ENCODE data around the gene MED27. TPM values are rescaled to one million over a fixed set of nuclear protein-coding genes. Genes with fewer than 3 reads are reported as not detected.
"Not testable (repeated sequence)": the region's sequence is repeated elsewhere in the genome, so short reads cannot be mapped to it uniquely, and the experiment has no call there.

The MED27 gene
- total RNA-seq, 1 experiment from 2014 or later = 38.9 TPM

DNA sequence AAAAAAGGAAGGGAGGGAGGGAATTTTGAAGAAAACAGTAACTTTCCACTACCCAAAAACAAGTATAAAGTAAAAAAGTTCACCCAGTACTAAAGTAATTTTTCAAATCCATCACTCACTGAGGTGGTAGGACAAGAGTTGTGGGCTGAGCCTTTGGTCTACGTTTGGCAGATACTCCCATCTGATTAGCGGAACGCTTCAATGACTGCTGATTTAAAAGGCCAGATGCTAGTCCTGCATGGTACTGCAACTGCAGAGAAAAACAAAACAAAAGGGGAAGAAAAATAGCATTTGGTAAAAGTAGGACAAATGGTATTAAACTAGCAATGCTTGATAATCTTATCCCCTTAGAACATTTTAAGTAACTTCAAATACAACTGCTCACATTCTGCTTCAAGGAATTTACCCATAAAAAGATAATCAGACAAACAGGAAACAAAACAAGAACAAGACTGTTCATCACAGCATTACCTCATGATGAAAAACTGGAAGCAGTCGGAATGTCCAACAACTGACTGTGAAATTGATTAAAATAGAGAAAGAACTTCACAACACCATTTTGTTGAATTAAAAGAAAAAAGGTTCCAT lies 65.4 kb downstream of the MED27 start:
- Histone ChIP-seq H3K9me3 (no peaks in the 10 kb centered on the region), H3K27me3 (no peaks in the 10 kb centered on the region), H3K36me3 (no peaks in the 10 kb centered on the region; the same call in 1 of the 2 replicates), H3K4me3 (no peak overlapping the region)
- no peak for DNase-seq

DNA sequence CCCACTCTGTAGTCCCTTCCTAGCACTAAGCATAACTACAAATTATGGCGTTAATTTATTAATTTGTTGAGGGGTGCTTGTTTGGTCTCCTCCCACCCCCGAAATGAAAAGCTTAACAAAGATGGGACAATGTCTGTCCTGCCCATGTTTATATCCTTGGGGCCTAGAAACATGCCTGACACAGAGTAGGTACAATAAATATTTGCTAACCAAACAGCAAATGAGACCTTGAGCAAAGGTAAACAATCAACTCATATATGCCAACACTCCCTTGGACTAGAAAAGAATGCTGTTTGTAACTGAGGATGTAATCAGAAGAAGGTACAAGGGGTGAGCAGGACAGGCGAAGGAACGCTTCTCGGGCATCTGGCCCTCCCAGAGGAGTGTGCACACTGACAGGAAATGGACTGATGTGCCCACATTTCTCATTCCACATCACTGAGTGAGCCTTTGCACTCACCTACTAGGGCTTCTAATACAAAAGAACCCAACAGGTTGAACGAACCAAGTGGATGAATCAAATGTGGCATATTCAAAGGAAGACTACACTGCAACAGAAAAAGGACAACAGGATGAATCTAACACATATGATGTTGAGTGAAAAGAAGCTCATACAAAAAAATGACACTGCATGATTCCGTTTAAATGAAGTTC lies 66.8 kb downstream of the MED27 start:
- no peaks in the 10 kb centered on the region; the same call in 1 of the 2 replicates for H3K36me3 ChIP-seq
- H3K27me3 ChIP-seq = no peaks in the 10 kb centered on the region
- no peak overlapping the region for H3K4me3 ChIP-seq
- no peaks in the 10 kb centered on the region for H3K9me3 ChIP-seq
- DNase-seq = no peak

DNA sequence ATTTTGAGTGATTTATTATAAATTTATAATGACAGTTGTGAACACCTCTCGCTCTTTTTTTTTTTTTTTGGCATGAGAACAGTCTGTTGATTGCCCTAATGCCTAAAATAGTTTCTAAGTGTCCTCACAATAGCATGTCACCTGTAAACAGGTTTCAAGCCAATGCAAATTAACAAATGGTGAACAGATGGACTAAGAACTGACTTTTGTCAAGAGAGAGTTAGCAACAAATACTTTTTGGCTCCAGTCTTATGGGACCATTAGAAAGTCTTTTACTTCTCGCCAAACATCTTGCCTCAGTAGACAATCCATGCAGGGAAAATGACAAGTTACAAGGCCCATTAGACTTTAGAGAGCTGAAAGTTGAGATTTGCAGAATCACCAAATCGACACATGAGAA lies 67.8 kb downstream of the MED27 start:
- Histone ChIP-seq H3K36me3 (no peaks in the 10 kb centered on the region; the same call in 1 of the 2 replicates), H3K4me3 (no peak overlapping the region), H3K27me3 (no peaks in the 10 kb centered on the region), H3K9me3 (no peaks in the 10 kb centered on the region)
- DNase-seq = no peak

DNA sequence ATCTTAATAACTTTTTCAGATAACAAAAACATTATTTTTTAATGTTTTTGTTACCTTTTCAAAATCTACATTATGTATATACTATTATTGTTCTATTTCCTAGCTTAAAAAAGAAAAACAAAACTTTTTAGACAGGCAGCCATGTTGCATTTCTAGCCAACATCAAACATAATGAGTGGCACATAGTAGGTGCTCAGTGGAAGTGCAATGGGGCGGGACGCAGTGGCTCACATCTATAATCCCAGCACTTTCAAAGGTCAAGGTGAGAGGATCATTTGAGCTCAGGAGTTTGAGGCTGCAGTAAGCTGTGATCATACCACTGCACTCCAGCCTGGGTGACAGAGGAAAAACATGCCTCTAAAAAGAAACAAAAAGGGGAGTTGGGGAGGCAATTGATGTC lies 68.4 kb downstream of the MED27 start:
- H3K9me3 ChIP-seq = no peaks in the 10 kb centered on the region
- H3K27me3 ChIP-seq = no peaks in the 10 kb centered on the region
- H3K36me3 ChIP-seq = no peaks in the 10 kb centered on the region; the same call in 1 of the 2 replicates
- no peak for DNase-seq
- no peak overlapping the region for H3K4me3 ChIP-seq

DNA sequence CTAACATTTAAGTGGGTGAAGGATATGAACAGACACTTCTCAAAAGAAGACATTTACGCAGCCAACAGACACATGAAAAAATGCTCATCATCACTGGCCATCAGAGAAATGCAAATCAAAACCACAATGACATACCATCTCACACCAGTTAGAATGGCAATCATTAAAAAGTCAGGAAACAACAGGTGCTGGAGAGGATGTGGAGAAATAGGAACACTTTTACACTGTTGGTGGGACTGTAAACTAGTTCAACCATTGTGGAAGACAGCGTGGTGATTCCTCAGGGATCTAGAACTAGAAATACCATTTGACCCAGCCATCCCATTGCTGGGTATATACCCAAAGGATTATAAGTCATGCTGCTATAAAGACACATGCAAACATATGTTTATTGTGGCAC lies 69.5 kb downstream of the MED27 start:
- not testable (repeated sequence) for H3K9me3 ChIP-seq, H3K4me3 ChIP-seq, DNase-seq, H3K36me3 ChIP-seq, H3K27me3 ChIP-seq

DNA sequence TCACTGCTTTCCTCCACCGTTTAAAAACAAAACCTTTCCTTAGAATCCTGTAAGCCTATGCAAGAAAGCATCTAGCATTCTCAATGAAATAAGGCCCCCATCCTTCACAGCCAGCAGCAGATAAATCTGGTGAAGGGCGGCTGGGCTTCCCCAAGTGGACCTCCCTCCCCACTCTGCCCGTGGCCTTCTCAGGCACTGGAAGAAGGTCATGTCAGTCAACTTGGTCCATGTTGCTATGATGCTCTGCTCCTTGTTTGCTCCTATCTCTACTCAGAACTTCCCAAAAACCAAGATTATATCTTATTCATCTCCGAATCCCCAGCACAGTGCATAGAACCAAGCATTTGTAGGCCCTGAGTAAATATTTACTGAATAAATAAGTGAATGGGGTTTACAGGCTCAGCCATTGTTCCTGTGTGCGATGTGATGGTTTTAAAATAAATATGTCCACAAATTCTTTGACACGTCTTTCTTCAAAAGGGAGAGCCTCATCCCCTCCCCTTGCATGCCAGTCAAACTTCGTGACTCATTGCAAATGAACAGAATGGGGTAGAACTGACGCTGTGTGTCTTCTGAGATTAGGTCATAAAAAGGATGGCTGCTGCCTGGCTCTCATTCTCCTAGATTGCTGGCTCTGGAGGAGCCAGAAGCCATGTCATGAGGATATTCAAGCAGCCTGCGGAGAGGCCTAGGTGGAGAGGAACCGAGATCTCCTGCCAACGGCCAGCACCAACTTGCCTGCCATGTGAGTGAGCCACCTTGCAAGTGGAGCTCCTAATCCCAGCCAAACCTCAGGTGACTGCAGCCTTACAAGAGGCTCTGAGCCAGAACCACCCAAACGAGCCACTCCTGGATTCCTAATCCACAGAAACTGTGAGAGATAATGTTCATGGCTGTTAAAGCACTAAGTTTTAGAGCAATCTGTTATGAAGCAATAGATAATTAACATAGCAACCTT lies 70.5 kb downstream of the MED27 start:
- Histone ChIP-seq H3K27me3 (no peaks in the 10 kb centered on the region), H3K36me3 (no peaks in the 10 kb centered on the region; the same call in 1 of the 2 replicates), H3K4me3 (no peak overlapping the region), H3K9me3 (no peaks in the 10 kb centered on the region)
- DNase-seq = no peak

DNA sequence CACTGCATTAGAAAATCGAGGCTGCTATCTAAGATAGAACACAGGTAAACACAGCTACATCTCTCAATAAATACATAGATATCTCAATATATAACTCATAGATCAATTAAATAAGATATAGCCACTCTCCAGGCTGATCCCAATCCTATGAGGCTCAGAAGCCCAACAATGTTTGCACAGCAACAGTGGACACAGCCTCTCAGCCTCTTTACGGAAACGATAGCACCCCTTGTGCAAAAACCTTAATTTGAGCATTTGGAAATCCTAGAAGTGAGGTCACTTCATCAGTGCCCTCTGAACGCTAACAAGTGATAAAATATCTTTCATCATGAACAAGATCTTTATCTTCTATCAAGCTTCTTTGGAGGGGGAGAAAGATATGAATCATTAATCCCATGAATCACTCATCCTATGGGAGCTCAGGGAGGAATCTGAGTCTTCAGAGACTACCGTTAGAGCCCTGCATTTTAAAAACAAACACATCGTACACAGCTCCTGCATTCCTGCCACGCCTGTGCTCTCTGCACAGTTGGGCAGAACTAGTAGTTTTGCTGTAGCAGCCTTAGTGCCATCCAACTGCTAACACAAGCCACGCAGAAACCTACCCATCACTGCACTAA lies 71.4 kb downstream of the MED27 start:
- no peaks in the 10 kb centered on the region for H3K36me3 ChIP-seq
- H3K4me3 ChIP-seq = no peak overlapping the region
- no peaks in the 10 kb centered on the region for H3K9me3 ChIP-seq
- no peaks in the 10 kb centered on the region for H3K27me3 ChIP-seq
- DNase-seq = peak; percentile 43

DNA sequence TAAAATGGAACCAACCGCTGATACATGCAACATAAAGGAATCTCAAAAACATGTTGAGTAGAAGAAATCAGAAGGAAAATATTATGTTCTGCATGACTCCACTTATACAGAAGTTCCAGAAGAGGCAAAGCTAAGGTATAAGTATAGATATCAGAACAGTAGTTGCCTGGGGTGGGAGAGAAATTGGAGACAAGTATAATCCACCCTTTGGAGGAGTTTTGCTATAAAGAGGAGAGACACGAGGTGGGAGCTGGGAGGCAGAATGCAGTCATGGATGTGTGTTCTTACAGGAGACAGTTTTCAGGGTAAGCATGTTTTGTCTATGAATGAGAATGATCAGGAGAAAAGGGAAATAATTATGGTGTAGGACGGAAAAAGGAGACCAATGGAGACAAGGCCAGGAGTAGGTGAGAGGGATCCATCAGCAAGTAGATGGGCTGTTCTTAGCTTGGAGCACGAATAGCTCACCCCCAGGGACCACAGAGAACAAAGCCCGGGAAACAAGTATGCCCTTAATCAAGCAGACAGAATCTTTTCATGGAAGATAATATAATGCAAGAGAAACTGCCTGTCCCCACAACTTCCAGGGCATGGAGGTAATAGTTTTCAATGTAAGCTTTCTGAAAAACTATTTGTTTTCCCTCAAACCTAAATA lies 72.2 kb downstream of the MED27 start:
- Histone ChIP-seq H3K27me3 (no peaks in the 10 kb centered on the region), H3K9me3 (no peaks in the 10 kb centered on the region), H3K36me3 (no peaks in the 10 kb centered on the region), H3K4me3 (no peak overlapping the region)
- no peak for DNase-seq

DNA sequence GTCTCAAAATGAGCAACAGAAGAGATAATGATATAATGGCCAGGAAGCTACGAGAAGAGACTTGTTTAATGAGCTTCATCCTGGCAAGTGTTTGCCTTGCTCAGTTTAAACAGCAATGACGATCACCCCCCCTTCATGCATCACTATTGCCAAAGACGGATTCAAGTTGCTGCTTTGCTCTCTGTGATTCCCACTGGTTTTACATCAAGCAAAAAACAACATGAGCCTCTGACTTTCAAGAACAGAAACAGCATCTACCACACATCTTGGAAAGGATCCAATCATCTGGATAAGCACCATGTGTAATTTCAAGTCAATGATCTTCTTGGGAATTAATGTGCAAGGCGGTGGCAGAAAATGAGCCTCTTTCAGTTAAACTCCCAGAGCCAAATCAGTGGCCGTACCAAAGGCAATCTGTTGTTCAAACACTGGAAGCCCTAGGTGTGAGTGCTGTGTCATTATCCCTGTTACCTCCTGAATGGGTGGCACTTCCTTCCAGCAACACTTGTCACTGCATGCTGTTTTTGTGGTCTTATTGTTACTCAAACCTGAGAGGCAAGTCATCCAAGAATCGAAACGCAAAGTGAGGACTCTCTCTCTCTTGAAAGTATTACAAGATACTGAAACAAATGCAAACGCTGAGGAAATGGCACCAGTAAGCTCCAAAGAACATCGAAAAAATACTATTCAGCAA lies 72.8 kb downstream of the MED27 start:
- Histone ChIP-seq H3K4me3 (no peak overlapping the region), H3K9me3 (no peaks in the 10 kb centered on the region), H3K27me3 (no peaks in the 10 kb centered on the region), H3K36me3 (0 out of 2 replicates have a peak, but pooled peaks cover 2% of the 10 kb centered on the region)
- no peak for DNase-seq

DNA sequence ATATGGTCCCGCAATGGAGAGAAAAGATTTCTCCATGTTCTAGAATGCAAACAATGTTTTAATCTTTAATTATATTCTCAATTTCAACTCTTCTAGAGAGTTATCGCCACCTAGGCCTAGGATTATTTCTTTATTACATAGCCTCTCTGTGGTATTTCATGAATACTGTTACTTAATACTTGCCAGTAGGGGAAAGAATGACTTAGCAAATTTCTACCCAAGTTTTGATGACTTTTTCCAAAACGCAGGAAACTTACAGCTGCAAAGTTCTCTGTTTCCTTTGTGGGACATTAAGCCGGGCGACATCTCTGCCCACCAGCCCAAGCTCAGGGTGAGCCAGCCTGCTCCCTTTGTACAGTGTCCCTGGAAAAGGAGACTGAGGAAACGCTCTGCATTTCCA lies 73.8 kb downstream of the MED27 start:
- no peak for DNase-seq
- Histone ChIP-seq H3K27me3 (no peaks in the 10 kb centered on the region), H3K4me3 (no peak overlapping the region), H3K9me3 (no peaks in the 10 kb centered on the region), H3K36me3 (peaks cover 2% of the 10 kb centered on the region; the same call in 1 of the 2 replicates)

DNA sequence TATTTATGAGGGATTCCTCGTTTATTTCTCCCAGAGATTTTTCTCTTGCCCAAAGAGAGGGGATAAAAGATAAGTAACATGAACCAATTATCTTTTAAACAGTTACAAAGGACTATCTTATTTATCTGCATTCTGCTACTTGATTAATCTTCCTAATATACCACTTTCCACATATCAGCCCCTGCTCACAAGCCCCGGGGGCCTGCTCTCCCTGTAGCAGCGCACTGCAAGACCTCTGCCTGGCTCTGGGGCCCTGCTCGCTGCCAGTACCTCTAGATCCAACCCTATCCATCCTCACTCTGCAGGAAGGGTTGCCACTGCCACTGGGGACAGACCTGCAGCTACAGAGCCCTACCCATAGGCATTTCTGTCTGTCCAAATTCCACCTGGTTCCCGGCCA lies 75.3 kb downstream of the MED27 start:
- peaks cover 2% of the 10 kb centered on the region; the same call in 1 of the 2 replicates for H3K36me3 ChIP-seq
- no peaks in the 10 kb centered on the region for H3K27me3 ChIP-seq
- H3K9me3 ChIP-seq = 0 out of 2 replicates have a peak, but pooled peaks cover 4% of the 10 kb centered on the region
- H3K4me3 ChIP-seq = no peak overlapping the region
- no peak for DNase-seq

DNA sequence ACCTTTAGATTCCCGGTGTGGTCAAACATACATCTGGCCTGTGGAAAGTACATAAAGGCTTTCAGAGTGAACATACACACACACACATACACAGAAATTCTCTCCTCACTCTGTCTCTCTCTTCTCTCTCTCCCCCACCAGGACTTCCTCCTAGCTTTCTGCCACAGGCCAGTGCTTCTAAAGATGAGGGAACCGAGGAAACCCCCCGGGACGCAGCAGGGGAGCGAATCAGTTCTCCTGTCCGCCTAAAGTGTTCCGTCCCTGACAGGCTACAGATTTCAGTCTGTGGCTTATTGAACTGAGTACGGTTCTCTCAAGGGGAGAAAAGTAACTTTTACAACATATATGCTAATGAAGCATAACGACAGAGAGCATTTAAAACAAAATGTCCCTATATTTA lies 75.8 kb downstream of the MED27 start:
- Histone ChIP-seq H3K4me3 (no peak overlapping the region), H3K27me3 (no peaks in the 10 kb centered on the region), H3K9me3 (0 out of 2 replicates have a peak, but pooled peaks cover 4% of the 10 kb centered on the region), H3K36me3 (peaks cover 2% of the 10 kb centered on the region; the same call in 1 of the 2 replicates)
- DNase-seq = no peak

DNA sequence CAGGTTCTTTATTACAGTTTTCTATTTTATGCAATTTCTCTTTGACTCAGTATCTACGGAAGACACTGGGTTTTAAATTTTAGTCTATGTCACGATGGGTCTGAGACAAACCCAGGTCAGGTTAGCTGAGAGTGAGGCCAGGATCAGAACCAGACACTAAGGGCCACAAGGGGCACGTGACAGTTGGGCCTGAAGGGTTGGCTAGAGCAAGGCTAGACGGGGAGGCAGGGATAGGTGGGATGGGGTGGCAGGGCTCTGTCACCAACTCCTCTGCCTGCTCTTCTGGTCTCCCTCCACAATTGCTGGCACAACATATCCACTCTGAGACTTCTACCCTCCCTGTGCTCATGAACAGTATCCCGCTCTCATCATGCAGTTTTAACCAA lies 76.4 kb downstream of the MED27 start:
- Histone ChIP-seq H3K36me3 (peaks cover 2% of the 10 kb centered on the region; the same call in 1 of the 2 replicates), H3K27me3 (no peaks in the 10 kb centered on the region), H3K4me3 (no peak overlapping the region), H3K9me3 (0 out of 2 replicates have a peak, but pooled peaks cover 4% of the 10 kb centered on the region)
- no peak for DNase-seq

DNA sequence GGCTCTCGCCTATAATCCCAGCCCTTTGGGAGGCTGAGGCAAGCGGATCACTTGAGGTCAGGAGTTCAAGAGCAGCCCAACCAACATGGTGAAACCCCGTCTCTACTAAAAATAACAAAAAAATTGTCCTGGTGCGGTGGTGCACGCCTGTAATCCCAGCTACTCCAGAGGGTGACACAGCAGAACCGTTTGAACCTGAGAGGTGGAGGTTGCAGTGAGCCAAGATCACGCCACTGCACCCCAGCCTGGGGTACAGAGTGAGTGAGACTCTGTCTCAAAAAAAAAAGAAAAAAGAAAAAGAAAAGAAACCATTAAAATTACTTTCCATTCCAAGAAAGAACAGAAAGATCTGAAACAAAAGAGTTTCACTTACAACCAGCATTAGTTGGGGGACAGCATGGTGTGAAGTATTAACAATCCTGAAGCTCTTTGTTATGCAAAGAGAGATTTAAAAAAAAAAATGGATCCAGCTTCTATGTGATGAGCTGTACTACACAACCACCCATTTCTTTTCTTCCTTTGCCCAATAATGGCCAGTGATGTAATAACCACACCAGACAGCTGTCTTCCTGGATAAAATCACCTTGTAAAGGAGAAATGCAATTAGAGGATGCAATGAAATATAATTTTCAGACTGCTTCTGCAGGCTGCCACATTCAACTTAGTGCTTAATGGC lies 76.9 kb downstream of the MED27 start:
- H3K4me3 ChIP-seq = no peak overlapping the region
- peaks cover 2% of the 10 kb centered on the region; the same call in 1 of the 2 replicates for H3K36me3 ChIP-seq
- H3K9me3 ChIP-seq = 0 out of 2 replicates have a peak, but pooled peaks cover 4% of the 10 kb centered on the region
- no peak for DNase-seq
- H3K27me3 ChIP-seq = no peaks in the 10 kb centered on the region

DNA sequence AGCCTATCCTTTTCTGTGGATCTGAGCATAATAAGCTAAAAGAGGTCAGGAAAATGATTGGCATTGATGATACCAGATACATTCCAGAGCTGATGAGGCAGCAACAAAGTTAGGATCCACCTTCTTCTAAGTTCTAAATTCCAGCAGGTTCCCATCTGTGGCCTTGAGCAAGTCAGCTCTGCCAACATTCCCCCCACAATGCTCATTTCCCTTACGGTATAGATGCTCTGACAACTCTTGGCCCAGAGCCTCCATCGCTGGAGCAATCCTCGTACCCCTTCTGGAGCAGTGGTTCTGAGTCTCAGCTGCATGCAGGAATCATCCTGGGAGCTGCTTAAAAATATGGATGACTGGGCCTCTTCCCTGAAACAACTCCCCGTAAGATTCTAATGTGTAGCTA lies 78.1 kb downstream of the MED27 start:
- H3K4me3 ChIP-seq = no peak overlapping the region
- H3K36me3 ChIP-seq = peaks cover 2% of the 10 kb centered on the region; the same call in 1 of the 2 replicates
- no peaks in the 10 kb centered on the region for H3K27me3 ChIP-seq
- 0 out of 2 replicates have a peak, but pooled peaks cover 4% of the 10 kb centered on the region for H3K9me3 ChIP-seq
- no peak for DNase-seq

All from MG63 (cell line).